Osteoblast (primary cell): ENCODE data around the gene LSM4. TPM values are rescaled to one million over a fixed set of nuclear protein-coding genes. Genes with fewer than 3 reads are reported as not detected.

Experiments used
- DNase-seq: peaks from one replicate; pipeline ENCODE4 v3.0.0; 2011; ENCODE audit warnings: low spot score, mixed read lengths; ENCODE audit not compliant: insufficient read length; ENCODE audit errors: missing footprints
- H2AFZ ChIP-seq: 2 replicates; pipeline ENCODE4 v1.6.0; 2011; ENCODE audit warnings: mild to moderate bottlenecking, low read length
- H3K27ac ChIP-seq: 2 replicates; pipeline ENCODE4 v1.5.1; 2011; ENCODE audit warnings: mild to moderate bottlenecking, low read depth, low read length, moderate library complexity
- H3K27me3 ChIP-seq: 2 replicates; pipeline ENCODE4 v1.6.0; 2012; ENCODE audit warnings: mild to moderate bottlenecking, control low read depth, inconsistent platforms, low read length, moderate library complexity; ENCODE audit not compliant: insufficient read depth
- H3K36me3 ChIP-seq: 2 replicates; pipeline ENCODE4 v1.5.1; 2011; ENCODE audit warnings: mild to moderate bottlenecking, low read length, control low read depth, moderate library complexity; ENCODE audit not compliant: insufficient read depth
- H3K4me1 ChIP-seq: 2 replicates; pipeline ENCODE4 v1.5.1; 2011; ENCODE audit warnings: mild to moderate bottlenecking, low read length, control low read depth, moderate library complexity; ENCODE audit not compliant: insufficient read depth
- H3K4me2 ChIP-seq: 2 replicates; pipeline ENCODE4 v1.6.0; 2011; ENCODE audit warnings: mild to moderate bottlenecking, low read length; ENCODE audit not compliant: insufficient read depth
- H3K4me3 ChIP-seq: fragments of 200-600 bp; sonication (generic); 3 replicates; pipeline ENCODE4 v1.5.1; 2012; ENCODE audit warnings: mild to moderate bottlenecking, low read length, inconsistent platforms; ENCODE audit not compliant: insufficient read depth
- H3K79me2 ChIP-seq: 2 replicates; pipeline ENCODE4 v1.6.0; 2012; ENCODE audit warnings: mild to moderate bottlenecking, low read length, control low read depth, inconsistent platforms; ENCODE audit not compliant: insufficient read depth
- H3K9me3 ChIP-seq: 2 replicates; pipeline ENCODE4 v1.5.1; 2011; ENCODE audit warnings: low read depth, low read length, control low read depth
- H4K20me1 ChIP-seq: 2 replicates; pipeline ENCODE4 v1.6.0; 2012; ENCODE audit warnings: mild to moderate bottlenecking, low read length, control low read depth; ENCODE audit not compliant: insufficient read depth
- CTCF ChIP-seq: IDR thresholded peaks from 2 replicates; pipeline ENCODE4 v1.5.1; 2011; ENCODE audit warnings: mild to moderate bottlenecking, low read depth, low read length, moderate library complexity; ENCODE audit errors: extremely low read depth
- total RNA-seq: library from RNA; depleted of rRNA; stranded (reverse); fragments of >200 nt; gene quantifications from 2 replicates; pipeline ENCODE4 v1.2.3, GENCODE V29; 2012

Gene LSM4
- total RNA-seq, 1 donor: 74.6 TPM

GRCh38 chr19:18348171-18348570 lies 25.3 kb upstream of the LSM4 start:
- H3K9me3 ChIP-seq: no peaks in the 10 kb centered on the region
- H3K4me1 ChIP-seq: no peaks in the 10 kb centered on the region
- no peak overlapping the region for H3K4me2 ChIP-seq
- no peak for TF ChIP-seq CTCF
- no peak overlapping the region for H2AFZ ChIP-seq
- no peaks in the 10 kb centered on the region for H4K20me1 ChIP-seq
- H3K79me2 ChIP-seq: no peaks in the 10 kb centered on the region
- no peak overlapping the region for H3K4me3 ChIP-seq
- peak; percentile 22 for DNase-seq
- H3K36me3 ChIP-seq: no peaks in the 10 kb centered on the region
- H3K27ac ChIP-seq: no peak overlapping the region
- H3K27me3 ChIP-seq: no peaks in the 10 kb centered on the region

- no peak overlapping the region for H3K4me2 ChIP-seq
- no peak overlapping the region for H3K27ac ChIP-seq
- no peaks in the 10 kb centered on the region for H3K4me1 ChIP-seq
- peaks cover 4% of the 10 kb centered on the region for H4K20me1 ChIP-seq
- no peaks in the 10 kb centered on the region for H3K36me3 ChIP-seq
- H3K27me3 ChIP-seq: no peaks in the 10 kb centered on the region
- no peaks in the 10 kb centered on the region for H3K79me2 ChIP-seq
- no peaks in the 10 kb centered on the region for H3K9me3 ChIP-seq
- H2AFZ ChIP-seq: no peak overlapping the region
- no peak overlapping the region for H3K4me3 ChIP-seq
- DNase-seq: peak; percentile 53
- TF ChIP-seq CTCF: no peak
Observed at GRCh38 chr19:18346091-18346490, 23.2 kb upstream of the LSM4 start.

GRCh38 chr19:18345296-18345695 lies 22.4 kb upstream of the LSM4 start:
- TF ChIP-seq CTCF: no peak
- Histone ChIP-seq H3K79me2 (peaks cover 3% of the 10 kb centered on the region), H3K9me3 (no peaks in the 10 kb centered on the region), H3K36me3 (no peaks in the 10 kb centered on the region), H3K4me1 (no peaks in the 10 kb centered on the region), H2AFZ (no peak overlapping the region), H4K20me1 (peaks cover 4% of the 10 kb centered on the region), H3K27ac (no peak overlapping the region), H3K4me2 (no peak overlapping the region), H3K4me3 (no peak overlapping the region), H3K27me3 (no peaks in the 10 kb centered on the region)
- no peak for DNase-seq

GRCh38 chr19:18344582-18344950 lies 21.7 kb upstream of the LSM4 start:
- H2AFZ ChIP-seq: no peak overlapping the region

More at GRCh38 chr19:18344582-18344950, 21.7 kb upstream of the LSM4 start:
- Histone ChIP-seq H3K27ac (no peak overlapping the region), H3K79me2 (peaks cover 3% of the 10 kb centered on the region), H3K27me3 (no peaks in the 10 kb centered on the region), H4K20me1 (peaks cover 4% of the 10 kb centered on the region), H3K4me2 (no peak overlapping the region), H3K4me3 (no peak overlapping the region), H3K36me3 (no peaks in the 10 kb centered on the region), H3K9me3 (no peaks in the 10 kb centered on the region), H3K4me1 (peaks cover 5% of the 10 kb centered on the region)
- no peak for TF ChIP-seq CTCF
- peak; percentile 49 for DNase-seq
